ENCODE measurements around the gene MAPRE2. TPM values are rescaled to one million over a fixed set of nuclear protein-coding genes. Genes with fewer than 3 reads are reported as not detected.

Gene MAPRE2
- total RNA-seq, 1 donor from 2014 or later = 22.4 TPM

DNA sequence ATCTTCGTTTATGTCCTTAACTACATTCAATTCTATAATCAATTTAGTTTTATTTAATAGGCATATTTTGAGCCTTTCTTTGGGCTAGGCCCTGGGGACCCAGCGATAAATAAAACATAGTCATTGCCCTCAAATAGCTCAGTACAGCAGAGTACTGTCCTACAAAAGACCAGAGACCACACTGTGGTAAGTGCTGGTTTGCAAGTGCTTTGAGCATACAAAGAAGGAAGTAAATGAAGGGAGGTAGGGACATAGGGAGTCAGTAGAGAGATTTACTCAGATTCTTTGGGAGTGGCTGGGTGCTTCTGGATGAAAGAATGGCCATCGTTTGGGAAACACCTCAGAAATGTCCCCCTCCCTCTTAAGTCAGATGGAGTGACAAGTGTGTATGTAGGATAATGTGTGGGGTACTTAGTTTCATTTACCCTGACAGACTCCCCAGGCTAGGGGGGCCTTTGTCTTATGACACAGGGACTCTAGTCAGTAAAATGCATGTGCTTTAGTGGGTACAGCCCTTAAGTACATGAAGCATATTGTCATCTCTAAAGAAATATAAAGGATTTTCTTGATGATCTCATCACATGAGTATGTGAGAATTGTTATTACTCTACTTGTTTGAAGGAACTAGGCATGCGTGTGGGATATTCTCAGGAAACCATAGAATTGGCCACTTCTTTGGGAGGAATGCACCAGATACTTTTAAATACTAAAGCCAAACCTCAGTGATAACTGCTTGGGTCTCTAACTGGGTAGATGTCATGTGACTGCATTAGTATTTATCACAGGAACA is 35.1 kb downstream of the MAPRE2 start:
- H3K27me3 ChIP-seq = no peaks in the 10 kb centered on the region
- no peak overlapping the region for H3K4me3 ChIP-seq
- peaks cover 6 to 40% of the 10 kb centered on the region in 2 donors for H3K4me1 ChIP-seq
- no peak for DNase-seq (ENCODE audit: low spot score in 2 of 2)
- peak overlapping the region in 1 of 2 donors; percentile 41 for H3K27ac ChIP-seq
- no peaks in the 10 kb centered on the region for H3K36me3 ChIP-seq
- TF ChIP-seq, protein P1, sequence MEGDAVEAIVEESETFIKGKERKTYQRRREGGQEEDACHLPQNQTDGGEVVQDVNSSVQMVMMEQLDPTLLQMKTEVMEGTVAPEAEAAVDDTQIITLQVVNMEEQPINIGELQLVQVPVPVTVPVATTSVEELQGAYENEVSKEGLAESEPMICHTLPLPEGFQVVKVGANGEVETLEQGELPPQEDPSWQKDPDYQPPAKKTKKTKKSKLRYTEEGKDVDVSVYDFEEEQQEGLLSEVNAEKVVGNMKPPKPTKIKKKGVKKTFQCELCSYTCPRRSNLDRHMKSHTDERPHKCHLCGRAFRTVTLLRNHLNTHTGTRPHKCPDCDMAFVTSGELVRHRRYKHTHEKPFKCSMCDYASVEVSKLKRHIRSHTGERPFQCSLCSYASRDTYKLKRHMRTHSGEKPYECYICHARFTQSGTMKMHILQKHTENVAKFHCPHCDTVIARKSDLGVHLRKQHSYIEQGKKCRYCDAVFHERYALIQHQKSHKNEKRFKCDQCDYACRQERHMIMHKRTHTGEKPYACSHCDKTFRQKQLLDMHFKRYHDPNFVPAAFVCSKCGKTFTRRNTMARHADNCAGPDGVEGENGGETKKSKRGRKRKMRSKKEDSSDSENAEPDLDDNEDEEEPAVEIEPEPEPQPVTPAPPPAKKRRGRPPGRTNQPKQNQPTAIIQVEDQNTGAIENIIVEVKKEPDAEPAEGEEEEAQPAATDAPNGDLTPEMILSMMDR (IDR thresholded peaks at IDR 0.05) = no peak
- intact Hi-C loops (cut with DNase I) = no loop called here
- H3K9me3 ChIP-seq = no peaks in the 10 kb centered on the region

DNA sequence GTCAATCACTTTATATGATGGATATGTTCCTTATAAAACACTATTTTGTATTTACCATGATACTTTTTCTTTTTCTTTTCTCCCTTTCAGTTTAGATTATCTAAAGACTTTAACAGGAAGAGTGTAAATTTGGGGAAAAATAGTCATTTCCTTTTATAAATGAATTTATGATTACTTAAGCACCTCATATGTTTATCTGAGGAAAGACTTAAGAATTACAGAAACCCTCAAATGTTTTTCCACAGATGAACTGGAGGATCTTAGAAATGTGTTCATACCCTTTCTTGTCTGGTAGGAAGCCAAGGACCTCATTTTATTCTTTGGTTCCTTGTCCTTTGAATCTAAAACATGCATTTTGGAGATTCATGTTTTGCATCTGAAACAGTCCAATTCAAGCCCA is 36.7 kb downstream of the MAPRE2 start:
- H3K4me1 ChIP-seq = peaks cover 6 to 30% of the 10 kb centered on the region in 2 donors
- TF ChIP-seq, protein P1 (IDR thresholded peaks at IDR 0.05) = no peak
- intact Hi-C loops (cut with DNase I) = no loop called here

DNA sequence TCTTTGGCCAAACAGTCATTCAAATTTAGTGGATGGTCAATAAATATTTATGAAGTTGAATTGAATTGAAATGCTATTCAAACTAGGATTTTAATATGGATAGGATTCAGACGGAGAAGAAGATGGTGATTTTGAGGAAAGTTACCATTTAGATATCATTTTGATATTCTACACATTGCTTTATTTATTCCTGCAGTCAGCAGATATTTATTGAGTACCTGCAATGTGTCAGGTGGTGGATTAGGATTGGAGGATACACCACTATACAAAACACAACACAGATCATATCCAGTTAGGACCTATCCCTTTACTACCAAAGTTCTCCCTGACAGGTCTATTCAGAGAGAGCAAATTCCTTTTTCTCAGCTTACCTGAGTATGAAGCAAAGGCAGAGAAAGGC is 38.8 kb downstream of the MAPRE2 start:
- no peak for DNase-seq (ENCODE audit: low spot score in 2 of 2)
- Histone ChIP-seq H3K9me3 (no peaks in the 10 kb centered on the region), H3K4me3 (no peak overlapping the region), H3K36me3 (no peaks in the 10 kb centered on the region), H3K27ac (no peak overlapping the region), H3K4me1 (peaks cover 6 to 33% of the 10 kb centered on the region in 2 donors), H3K27me3 (no peaks in the 10 kb centered on the region)
- intact Hi-C loops (cut with DNase I) = no loop called here
- TF ChIP-seq, protein P1 (IDR thresholded peaks at IDR 0.05) = no peak

More for the DNA sequence above, 36.7 kb downstream of the MAPRE2 start:
- no peak overlapping the region for H3K27ac ChIP-seq
- no peaks in the 10 kb centered on the region for H3K27me3 ChIP-seq
- no peak for DNase-seq (ENCODE audit: low spot score in 2 of 2)
- H3K4me3 ChIP-seq = no peak overlapping the region
- H3K9me3 ChIP-seq = no peaks in the 10 kb centered on the region
- no peaks in the 10 kb centered on the region for H3K36me3 ChIP-seq

DNA sequence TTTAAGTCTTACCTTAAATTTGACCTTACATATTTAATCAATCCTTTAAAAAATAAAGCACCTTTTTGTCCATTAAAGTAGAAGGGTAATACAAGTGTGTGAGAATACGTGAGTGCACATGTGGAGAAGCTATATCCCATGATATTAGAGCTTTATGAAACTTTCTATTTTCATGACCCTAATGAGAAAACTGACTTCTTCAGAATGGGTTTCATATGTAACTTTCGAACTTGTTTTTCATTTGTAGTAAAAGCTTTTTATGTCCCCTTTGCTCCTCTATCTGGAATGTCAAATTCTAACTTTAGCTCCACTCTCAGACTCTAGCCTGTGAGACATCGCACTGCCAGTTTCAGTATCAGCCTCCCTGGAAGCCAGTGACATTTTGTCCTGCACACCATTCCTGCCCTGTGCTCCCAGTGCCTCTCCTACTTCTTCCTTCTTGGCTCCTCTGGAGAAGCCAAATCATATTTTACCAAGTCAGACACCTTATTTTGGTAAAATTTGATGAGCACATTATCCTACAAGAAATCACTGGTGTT is 42.0 kb downstream of the MAPRE2 start:
- H3K27me3 ChIP-seq = no peaks in the 10 kb centered on the region
- no peak for DNase-seq (ENCODE audit: low spot score in 2 of 2)
- H3K4me3 ChIP-seq = peak overlapping the region in 1 of 2 donors; percentile 24
- H3K27ac ChIP-seq = peak overlapping the region; percentile 36 to 50
- H3K9me3 ChIP-seq = no peaks in the 10 kb centered on the region
- intact Hi-C loops (cut with DNase I) = no loop called here
- no peaks in the 10 kb centered on the region for H3K36me3 ChIP-seq
- TF ChIP-seq, protein P1 (IDR thresholded peaks at IDR 0.05) = no peak
- H3K4me1 ChIP-seq = peaks cover 0 to 38% of the 10 kb centered on the region in 2 donors

DNA sequence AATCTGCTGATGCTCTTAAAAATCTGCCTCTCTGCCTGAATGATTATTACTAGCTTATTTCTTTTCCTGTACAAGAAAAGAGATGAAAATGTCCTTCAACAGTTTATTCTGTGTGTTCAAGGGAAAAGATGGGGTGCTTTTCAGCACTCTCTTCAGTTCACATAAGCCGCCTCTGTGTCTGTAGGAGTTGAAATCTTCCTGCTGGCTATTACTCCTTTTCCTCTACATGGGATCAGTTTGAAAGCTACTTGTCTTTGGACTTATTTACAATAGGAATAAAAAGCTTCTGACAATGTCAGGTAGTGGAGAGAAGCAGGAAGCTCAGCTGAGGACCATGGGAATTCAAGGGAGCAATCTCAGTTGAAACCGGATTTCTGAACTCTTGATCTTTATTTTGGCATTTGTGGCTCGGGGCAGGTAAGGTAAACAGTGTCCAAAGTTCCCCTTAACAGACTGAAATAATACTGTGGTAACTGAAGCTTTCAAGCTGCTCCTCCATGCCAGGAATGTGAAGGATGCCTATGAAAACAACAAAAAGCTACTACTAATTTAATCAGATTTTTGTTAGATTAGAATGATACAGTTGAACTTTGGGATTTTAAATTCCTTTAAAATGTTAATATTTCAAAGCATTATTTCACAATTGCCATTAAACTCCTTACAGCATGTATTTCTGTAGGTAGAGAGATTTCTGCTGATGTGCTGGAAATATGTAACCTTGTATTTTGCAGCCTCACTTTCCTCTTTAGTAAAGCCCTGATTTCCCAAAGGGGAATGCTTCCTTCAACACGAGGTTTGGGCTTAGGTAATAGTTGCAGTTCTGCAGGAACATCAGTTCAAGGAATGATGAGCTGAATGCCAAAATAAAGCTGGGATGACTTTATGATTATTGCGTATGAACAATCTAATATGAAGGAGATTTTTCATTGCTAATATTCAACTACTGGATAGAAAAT is 43.6 kb downstream of the MAPRE2 start:
- Histone ChIP-seq H3K27me3 (no peaks in the 10 kb centered on the region), H3K9me3 (no peaks in the 10 kb centered on the region), H3K4me3 (no peak overlapping the region), H3K36me3 (no peaks in the 10 kb centered on the region), H3K27ac (peak overlapping the region; percentile 48 to 51), H3K4me1 (peaks cover 0 to 38% of the 10 kb centered on the region in 2 donors)
- no peak for DNase-seq (ENCODE audit: low spot score in 2 of 2)
- TF ChIP-seq, protein P1 (IDR thresholded peaks at IDR 0.05) = peak in 1 of 3 experiments; percentile 7
- intact Hi-C loops (cut with DNase I) = no loop called here
